ENCODE results near the gene STK35. TPM values are rescaled to one million over a fixed set of nuclear protein-coding genes. Genes with fewer than 3 reads are reported as not detected.

The STK35 gene
- total RNA-seq, 1 experiment from 2014 or later = 33.4 TPM

DNA sequence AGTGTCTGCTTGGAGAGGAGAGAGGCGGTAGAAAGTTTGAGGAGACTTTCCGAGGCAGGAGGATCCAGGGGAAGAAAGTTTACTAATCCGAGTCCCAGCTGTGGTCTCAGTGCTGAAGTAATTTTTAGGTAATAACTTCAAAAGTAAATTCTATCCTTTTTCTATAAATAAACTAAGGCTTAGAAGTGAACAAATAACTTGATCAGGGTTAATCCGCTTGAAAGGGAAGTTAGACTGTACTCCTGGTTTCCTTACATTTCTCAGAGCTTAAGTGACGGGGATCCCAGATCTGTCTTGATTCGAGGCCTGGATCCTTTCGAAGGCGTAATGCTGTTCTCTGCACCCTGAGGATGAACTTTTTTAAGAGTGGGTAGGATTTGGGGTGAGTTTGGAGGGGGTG is 2.6 kb downstream of the STK35 start:
- no peak for DNase-seq (ENCODE audit: low read depth)

GRCh38 chr20:2108498-2108897 is 6.9 kb downstream of the STK35 start:
- no peak for DNase-seq (ENCODE audit: low read depth)

DNA sequence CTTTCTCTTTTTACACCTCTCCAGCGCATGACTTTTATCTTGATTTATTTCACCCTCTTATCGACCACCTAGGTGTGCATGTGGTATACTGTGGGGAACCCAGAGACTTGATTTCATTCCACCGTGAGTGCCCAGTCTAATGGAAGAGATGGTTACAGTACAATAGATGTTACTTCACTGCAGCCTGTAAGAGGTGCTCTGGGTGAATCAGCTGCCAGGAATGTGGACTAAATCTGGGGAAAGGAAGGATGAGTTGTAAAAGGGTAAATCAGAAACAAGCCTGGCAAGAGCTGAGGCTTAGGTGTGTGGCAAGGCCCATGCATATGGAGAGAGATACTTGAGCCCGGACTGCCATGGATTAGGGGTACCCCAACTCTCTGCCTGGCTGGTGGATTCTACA is 7.4 kb downstream of the STK35 start:
- DNase-seq (ENCODE audit: low read depth) = peak; percentile 90

GRCh38 chr20:2109425-2110210 is 8.0 kb downstream of the STK35 start:
- peak; percentile 48 for DNase-seq (ENCODE audit: low read depth)

GRCh38 chr20:2112910-2113309 is 11.3 kb downstream of the STK35 start:
- no peak for DNase-seq (ENCODE audit: low read depth)

DNA sequence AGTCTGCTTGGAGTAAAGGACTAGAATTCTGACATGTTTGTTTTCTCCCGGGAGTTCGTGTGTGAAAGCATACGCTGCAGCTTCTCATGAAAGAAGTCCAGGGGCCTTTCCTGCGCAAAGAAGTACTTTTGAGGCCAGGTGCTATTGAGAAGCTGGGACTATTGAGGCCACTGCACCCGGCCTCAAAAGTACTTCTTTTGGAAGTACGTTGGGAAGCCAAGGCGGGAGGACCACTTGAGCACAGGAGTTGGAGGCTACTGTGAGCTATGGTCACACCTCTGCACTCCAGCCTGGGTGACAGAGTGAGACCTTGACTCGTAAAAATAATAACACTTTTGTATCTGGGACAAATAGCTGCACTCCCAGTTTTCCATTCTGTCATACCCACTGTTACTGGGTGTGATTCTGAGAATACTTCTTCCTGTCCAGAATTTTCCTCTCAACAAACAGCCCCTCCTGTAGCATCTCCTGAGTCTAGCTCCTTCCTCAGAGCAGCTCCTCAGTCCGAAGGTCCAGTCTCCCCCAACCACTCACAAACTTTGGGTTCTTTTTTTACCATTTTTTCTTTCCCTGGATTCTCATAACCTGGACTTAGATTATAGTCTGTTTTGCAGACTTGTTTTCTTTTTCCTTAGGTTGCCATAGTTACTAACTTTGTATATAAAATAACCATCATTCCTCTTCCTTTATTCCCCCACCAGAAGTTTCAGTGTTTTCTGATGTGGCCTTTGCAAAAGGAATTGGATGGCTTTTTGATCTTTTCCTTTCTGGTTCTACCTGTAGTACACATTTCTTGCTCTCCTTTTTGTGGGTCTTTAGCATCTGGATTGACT is 12.7 kb downstream of the STK35 start:
- DNase-seq (ENCODE audit: low read depth) = no peak

DNA sequence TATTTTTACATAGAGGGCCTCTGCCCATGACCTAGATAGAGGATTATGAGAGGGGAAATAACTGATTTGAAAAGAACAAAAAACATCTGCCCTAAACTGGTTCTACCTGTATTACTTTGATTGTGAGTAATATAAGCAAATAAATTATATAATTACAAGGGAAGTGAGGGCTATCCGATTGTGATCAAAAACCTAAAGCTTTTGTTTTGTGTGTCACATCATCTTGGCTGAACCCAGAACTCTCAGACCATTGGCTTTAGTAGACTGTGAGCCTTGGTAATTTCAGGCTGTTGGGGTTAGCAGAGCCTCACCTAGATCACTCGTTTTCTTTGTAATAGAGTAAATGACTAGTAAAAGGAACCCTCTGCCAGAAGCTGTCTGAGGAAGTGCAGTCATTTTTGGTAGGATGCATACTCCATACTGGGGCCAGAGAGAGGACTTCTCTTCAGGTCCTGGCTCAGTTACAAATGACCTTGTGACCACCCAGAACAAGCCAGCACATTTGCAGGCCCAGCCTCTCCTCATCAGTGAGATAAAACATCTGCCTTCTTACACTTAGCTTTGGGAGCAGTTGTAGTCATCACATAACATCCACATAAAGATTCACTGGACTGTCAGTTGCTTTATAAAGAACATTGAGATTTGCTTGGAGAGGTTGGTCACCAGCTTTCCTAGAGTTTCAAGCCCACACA is 13.5 kb downstream of the STK35 start:
- no peak for DNase-seq (ENCODE audit: low read depth)

GRCh38 chr20:2116170-2116940 is 14.7 kb downstream of the STK35 start:
- DNase-seq (ENCODE audit: low read depth) = no peak

DNA sequence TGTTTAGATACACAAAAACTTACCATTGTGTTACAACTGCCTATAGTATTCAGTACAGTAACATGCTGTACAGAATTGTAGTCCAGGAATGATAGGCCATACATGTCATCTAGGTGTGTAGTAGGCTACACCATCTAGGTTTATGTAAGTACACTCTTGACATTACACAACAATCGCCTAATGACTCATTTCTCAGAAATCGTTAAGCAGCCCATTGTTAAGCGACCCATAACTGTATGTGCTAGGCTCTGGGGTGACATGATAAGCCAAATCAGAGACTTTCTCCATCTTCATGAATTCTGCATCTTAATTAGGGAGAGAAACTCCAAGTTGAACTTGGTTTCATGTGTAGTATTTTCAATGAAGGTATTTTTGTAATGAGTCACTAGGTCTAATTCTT is 17.2 kb downstream of the STK35 start:
- no peak for DNase-seq (ENCODE audit: low read depth)

DNA sequence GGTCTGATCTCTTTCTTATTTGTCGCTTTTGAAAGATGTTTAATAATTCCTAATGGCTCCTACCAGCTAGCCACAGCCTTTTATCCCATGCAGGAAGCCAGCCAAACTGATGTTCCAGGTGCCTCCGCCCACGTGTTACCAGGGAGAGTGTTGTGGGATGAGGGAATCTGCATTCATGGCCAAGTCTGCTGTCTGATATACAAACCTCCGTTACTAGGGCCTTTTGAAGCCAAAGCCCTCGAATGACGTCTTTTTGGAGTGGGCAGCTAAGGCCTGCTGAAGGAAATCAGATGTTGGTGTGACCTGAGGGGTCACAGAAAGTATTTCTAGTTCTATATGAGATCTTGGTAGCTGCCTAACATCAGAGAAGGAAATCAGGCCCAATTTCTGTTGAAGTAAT is 21.3 kb downstream of the STK35 start:
- DNase-seq (ENCODE audit: low read depth) = no peak

DNA sequence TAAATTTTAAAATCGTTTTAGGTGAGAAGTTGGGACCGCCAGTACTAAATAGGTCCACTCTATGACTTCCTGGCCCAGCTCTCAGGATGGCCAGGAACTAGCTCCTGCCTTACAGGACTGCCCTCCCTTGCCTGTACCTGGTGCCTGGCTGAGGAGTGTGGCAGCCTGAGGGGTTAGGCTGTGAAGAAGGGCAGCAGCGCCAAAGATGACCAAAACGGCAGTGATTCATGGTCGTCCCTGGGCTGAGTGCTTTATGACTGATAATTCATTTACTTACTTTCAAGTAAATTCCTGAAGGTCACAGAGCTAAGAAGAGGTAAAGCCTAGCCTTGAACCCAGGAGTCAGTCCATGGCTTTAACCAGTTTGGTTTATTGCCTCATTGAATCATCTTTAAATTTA is 22.1 kb downstream of the STK35 start:
- DNase-seq (ENCODE audit: low read depth) = no peak

- no peak for DNase-seq (ENCODE audit: low read depth)
These were observed 23.1 kb downstream of the STK35 start for GRCh38 chr20:2124564-2125213.

GRCh38 chr20:2125474-2126112 is 24.0 kb downstream of the STK35 start:
- no peak for DNase-seq (ENCODE audit: low read depth)

DNA sequence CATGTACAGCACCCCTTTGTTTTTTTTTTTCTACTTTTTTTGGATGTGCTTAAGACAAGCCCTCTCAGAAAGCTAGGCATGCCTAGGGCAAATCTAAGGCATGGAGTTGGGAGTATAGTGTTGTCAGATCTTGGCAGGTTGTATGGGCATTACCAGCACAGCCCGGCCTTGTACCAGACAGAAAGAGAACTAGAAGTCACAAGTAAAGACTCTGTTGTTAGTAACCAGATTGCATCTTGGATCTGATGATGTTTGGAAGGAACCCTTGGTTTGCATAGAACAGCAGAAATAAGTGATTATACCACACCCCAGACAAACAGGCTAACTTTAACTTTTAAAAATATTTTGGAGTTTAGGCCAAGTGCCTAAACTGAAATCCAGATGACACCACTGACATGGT is 25.6 kb downstream of the STK35 start:
- no peak for DNase-seq (ENCODE audit: low read depth)

GRCh38 chr20:2128542-2128941 is 26.9 kb downstream of the STK35 start:
- no peak for DNase-seq (ENCODE audit: low read depth)

DNA sequence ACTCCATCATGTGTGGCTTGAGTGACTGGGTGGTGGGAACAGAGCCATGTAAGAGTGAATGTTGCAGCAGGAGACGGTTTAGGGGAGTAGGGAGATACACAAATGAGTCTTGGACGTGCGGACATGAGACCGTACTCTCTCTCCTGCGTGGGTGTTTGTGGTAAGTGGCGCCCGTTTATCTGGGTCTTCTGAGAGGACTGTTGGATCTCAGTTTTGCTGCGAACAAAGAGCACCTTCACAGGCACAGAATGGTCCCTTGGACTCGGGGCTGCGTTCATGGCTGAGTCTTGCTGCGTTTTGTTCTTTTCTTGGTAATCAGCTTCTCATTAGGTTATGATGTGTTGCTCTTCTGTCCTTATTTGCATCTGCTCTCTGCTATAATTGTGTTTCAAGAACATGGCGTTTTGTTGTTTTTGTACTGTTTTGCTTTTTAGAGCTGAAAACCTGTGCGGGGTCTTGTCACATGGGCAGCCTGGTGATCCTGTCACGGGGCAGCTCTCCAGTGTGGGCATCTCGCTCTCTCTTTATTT is 28.5 kb downstream of the STK35 start:
- no peak for DNase-seq (ENCODE audit: low read depth)

DNA sequence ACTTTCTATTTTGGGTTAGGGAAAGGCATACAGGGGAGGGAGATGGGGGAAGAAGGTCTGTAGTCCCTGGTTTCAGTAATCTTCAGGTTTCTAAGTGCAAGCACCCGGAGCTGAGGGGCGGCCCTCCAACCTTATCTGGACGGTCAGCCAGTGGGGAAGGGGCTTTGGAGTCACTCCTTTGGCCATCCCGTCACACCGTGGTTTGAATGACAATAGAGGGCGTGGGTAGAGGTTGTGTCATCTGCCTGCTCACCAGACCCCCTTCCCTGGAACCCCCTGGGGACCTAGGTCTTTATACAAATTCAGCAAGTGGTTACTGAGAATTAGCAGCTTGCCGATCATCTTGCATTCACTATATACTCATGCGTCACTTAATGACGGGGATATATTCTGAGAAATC is 29.1 kb downstream of the STK35 start:
- no peak for DNase-seq (ENCODE audit: low read depth)

DNA sequence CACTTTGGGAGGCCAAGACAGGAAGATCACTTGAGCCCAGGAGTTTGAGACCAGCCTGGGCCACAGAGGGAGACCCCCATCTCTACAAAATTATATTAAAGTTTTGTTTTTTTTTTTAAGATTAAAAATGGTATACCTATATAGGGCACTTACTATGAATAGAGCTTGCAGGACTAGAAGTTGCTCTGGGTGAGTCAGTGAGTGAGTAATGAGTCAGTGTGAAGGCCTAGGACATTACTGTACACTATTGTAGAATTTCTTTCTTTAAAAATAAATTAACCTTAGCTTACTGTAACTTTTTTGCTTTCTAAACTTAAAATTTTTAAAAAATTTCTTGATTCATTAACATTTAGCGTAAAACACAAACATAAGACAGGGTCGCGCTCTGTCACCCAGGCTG is 29.7 kb downstream of the STK35 start:
- DNase-seq (ENCODE audit: low read depth) = peak; percentile 83

- peak; percentile 30 for DNase-seq (ENCODE audit: low read depth)
These were observed 30.9 kb downstream of the STK35 start for GRCh38 chr20:2132461-2132901.
